ENCODE data around the gene RAB3GAP1. TPM values are rescaled to one million over a fixed set of nuclear protein-coding genes. Genes with fewer than 3 reads are reported as not detected.
"Not testable (repeated sequence)": the region's sequence is repeated elsewhere in the genome, so short reads cannot be mapped to it uniquely, and the experiment has no call there.

Gene RAB3GAP1
- 35.0 and 57.4 TPM in 2 replicates for total RNA-seq (2014; rRNA removed; shearing (Covaris generic))

DNA sequence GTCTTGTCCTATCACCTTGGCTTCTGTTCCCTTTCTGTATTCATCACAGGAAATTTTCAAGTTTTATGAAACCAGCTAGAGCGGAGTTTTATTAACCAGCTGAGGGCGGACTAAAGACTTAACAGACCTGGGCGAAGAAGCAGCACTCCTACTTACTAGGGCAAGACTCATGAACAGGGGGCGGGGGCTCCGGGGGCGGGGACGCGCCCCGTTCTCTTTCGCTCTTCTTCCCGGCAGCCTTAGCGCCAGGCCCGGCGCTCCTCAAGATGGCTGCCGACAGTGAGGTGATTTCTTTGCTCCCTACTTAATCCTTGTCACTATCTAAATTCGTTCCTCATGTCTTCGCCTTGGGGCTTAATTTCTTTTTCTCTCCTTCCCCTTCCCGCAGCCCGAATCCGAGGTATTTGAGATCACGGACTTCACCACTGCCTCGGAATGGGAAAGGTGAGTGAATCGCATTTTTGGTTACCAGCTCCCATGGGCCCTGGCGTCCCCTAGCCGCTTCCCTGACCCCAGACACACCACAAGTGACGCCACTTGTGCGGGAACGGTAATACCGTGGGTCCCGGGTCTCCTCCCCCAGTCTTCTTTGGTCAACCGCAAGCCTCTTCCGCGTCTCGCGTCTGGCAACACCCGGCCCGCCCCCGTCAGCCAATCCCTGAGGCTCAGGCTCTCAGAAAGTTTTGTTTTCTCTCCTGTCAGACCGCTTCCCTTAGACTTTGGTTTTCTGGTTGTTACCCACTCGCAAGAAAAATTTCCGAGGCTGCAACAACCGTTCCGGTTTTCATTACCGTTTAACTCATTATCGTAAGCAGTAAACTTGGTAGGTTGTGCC, at the start of gene RAB3GAP1:
Gene RAB3GAP1 (plus strand): TSS at position 251 of the 835 bp plus-strand sequence. CDS start 16 bp downstream, at position 267.
- peak; percentile 84 for DNase-seq (ENCODE audit: low spot score)
- in situ Hi-C loops (cut with HindIII; ENCODE audit: low sequenced_read_pairs), result no loop called here

DNA sequence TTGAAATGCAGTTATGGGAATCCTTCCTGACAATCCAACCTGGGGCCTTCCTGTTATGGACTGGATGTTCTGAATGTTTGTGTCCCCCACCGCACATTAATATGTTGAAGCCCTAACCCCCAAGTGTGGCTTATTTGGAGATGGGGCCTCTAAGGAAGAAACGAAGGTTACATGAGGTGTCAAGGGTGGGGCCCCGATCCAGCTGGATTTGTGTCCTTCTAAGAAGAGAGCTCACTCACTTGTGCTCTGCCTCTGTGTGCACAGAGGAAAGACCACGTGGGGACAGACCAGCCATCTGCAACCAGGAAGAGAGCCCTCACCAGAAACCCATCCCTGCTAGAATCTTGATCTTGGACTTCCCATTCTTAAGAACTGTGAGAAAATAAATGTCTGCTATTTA, 49.3 kb upstream of the RAB3GAP1 start:
- DNase-seq (ENCODE audit: low spot score), result no peak
- in situ Hi-C loops (cut with HindIII; ENCODE audit: low sequenced_read_pairs), result no loop called here

DNA sequence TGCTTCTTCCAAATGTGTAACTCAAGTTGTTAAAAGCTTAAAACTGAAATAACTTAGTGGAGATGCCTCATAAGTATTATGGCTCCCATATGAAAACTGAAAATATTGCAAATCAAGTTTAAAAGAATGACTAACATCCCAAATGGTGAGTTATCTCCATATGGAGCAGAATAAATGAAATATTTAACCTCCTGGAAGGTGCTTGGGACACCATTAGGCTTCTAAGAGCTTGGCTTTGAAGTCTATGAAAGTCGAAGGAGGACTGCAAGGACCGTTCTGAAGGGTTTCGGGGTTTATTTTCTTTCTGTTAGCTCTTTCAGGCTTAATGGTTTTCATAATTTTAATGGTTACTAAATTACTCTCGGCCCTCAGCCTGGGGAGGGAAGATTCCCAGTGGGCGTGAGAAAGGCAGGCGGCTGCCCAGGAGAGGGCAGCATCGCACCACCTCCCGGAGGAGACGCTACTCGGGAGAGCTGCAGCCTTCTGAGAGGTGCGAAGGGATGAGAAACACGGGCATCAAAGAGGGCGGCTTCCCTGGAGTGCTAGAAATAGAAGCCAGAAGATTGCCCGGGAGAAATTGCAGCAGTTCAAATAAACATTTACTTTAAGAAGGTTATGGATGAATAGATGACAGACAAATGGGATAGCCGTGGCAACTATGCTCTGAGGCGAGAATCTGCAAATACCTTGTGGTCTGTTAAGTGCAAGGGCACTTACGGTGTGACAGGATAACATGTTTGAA, 47.9 kb upstream of the RAB3GAP1 start:
- in situ Hi-C loops (cut with HindIII; ENCODE audit: low sequenced_read_pairs), result no loop called here
- peak; percentile 78 for DNase-seq (ENCODE audit: low spot score)

DNA sequence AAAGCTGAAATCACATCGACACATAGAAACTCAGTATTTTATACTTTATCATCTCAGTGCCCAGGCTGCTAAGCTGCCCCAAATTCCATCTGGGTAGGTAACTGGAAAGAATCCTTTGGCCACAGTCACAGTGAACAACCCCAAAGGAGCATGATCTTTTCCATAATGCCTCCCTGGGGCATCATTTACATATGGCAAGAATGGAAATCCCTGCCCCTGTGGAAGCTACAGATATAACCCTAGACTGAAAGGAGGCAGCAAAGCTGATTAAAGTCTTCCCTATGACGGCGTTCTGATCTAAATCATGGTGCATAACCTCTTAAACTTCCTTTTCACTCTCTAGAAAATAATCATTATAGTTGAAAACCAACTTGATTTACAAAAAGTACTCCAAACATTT, 46.3 kb upstream of the RAB3GAP1 start:
- in situ Hi-C loops (cut with HindIII; ENCODE audit: low sequenced_read_pairs), result no loop called here

DNA sequence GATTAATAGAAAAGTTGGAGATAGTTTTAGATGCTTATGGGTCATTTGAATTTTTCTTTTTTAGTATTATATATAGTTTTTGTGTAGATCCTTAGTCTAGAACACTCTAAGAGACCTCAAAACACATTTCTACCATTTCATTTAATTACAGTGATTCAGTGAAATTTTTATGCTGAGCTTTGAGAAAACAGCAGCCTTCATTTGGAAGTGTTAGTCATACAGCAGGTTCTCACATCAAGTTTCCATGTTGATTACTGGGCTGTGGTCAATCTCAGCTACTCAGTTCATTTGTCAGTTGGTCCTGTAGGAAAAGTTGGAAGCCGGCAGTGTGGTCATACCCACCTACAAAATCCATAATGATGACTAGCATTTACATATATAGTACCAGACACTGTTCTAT, 42.8 kb upstream of the RAB3GAP1 start:
- no peak for DNase-seq (ENCODE audit: low spot score)
- in situ Hi-C loops (cut with HindIII; ENCODE audit: low sequenced_read_pairs), result no loop called here

More for the DNA sequence above, 46.3 kb upstream of the RAB3GAP1 start:
- no peak for DNase-seq (ENCODE audit: low spot score)

DNA sequence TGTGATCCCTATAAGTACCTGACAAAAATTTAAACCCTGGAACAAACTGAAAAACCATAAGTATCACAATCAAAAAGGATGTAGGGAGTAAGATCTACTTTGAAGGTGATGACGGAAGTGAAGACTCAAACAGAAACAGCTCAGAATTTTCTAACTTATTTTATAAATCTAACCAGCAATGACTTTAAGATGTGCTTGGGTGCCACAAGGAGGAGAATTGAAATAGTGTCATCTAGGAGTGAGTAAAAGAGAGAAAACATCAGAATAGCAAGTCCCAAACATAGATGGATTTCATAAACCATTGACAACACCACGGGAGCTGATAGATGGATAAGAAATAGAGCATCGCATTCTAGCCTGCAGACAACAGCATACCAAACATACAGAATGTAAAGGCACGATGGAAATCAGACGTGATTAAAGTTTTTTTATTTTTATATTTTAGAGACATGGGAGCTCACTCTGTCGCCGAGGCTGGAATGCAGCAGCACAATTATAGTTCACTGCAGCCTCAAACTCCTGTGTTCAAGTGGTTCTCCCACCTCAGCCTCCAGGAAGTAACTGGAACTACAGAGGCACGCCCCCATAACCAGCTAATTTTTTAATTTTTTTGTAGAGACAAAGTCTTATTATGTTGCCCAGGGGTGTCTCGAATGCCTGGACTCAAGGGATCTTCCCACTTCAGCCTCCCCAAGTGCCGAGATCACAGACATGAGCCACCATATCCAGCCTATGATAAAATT, 41.7 kb upstream of the RAB3GAP1 start:
- in situ Hi-C loops (cut with HindIII; ENCODE audit: low sequenced_read_pairs), result no loop called here
- no peak for DNase-seq (ENCODE audit: low spot score)

DNA sequence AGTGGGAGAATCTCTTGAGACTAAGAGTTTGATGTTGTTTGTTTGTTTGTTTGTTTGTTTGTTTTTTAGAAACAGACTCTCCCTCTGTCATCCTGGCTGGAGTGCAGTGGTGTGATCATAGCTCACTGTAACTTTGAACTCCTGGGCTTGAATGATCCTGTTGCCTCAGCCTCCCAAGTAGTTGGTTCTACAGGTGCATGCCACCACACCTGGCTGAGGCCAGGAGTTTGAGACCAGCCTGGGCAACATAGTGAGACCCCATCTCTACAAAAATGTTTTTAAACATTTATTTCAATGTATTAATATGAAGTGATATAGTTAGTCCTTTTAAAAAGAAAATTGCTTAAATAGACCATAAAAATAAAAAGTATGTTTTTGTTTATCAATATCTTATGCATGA, 40.5 kb upstream of the RAB3GAP1 start:
- DNase-seq (ENCODE audit: low spot score), result no peak
- in situ Hi-C loops (cut with HindIII; ENCODE audit: low sequenced_read_pairs), result no loop called here

DNA sequence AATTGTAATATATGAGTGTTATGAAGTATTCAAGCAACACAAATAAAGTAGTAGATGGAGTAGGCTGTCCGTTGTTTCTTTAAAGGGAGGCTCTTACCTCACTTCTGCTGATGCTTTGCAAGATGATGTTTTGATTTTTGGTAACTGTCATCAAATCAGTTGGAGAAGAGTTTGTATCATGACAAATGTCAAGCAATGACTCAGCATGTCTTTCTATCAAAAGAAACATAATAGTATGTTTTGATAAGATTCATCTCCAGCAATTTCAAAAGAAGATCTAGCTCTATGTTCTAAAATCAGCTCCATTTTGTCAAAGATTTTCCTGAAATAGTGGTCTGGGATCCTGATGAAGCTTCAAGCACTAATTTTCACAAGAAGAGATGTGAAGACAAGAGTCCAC, 30.5 kb upstream of the RAB3GAP1 start:
- no peak for DNase-seq (ENCODE audit: low spot score)
- in situ Hi-C loops (cut with HindIII; ENCODE audit: low sequenced_read_pairs), result no loop called here

DNA sequence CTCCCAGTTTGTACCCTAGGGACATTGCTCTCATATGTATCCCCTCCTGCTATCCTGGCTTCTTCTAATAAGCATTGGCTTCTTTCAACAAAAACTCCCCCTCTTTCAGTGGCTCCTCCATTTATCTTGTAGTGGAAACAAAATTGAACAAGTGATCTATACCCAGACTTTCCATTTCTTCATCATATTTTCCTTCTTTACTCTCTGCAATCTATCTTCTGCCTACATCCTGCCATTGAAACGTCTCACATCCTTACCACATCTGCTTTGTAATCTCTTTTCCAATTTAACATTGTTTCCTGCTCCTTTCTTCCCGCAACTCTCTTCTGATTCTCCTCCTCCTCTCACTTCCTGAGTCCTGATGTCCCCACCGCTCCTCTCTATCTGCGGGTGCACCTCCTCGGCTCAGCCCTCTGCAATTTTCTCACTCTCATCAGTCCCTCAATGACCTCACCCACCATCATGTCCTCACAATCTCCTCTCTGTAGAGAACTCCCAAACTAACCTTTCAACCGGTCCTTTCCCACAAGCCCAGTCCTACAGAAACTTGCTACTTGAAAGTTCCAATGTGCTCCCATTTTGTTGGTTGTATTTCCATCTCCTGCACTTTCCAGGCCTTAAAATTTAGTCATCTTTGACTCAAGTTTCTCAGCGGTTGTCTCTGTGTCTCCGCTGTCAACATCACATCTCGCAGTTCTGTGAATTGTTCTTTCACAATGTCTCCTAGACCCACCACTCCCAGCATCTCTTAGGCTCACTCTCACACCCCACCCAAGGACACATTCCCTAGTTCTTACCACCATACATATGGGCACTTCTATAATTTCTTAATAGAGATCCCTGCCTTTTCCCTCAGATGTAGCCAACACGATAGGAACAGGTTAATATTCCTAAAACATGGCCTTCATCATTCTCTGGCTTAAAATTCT, 28.9 kb upstream of the RAB3GAP1 start:
- no peak for DNase-seq (ENCODE audit: low spot score)
- in situ Hi-C loops (cut with HindIII; ENCODE audit: low sequenced_read_pairs), result no loop called here

DNA sequence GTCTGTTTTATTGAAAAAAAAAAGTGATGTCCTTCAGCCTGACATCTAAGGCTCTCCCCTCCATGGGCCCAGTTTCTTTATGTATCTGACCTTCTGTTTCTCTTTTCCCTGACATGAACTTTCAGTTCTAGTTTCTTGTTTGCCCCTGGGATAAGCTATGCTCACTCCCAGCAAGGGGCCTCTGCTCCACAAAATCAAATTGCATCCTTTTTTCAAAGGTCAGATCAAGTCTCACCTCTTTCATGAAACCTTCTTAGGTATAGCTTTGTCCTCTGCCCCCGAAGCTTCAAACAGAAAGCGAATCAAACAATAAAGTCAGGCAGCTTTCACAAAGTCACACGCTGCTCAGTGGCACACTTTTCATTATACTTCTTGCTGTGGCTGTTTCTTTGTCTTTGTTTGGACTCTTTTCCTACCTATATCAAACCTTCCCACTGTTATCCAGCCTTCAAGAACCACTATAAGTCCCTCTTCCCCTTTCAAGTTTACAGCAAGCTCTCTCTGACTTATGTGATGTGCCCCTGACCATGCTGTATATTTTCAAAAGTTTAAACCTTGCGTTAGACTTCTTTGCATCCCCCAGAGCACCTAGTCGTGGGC, 28.1 kb upstream of the RAB3GAP1 start:
- in situ Hi-C loops (cut with HindIII; ENCODE audit: low sequenced_read_pairs), result no loop called here
- no peak for DNase-seq (ENCODE audit: low spot score)

DNA sequence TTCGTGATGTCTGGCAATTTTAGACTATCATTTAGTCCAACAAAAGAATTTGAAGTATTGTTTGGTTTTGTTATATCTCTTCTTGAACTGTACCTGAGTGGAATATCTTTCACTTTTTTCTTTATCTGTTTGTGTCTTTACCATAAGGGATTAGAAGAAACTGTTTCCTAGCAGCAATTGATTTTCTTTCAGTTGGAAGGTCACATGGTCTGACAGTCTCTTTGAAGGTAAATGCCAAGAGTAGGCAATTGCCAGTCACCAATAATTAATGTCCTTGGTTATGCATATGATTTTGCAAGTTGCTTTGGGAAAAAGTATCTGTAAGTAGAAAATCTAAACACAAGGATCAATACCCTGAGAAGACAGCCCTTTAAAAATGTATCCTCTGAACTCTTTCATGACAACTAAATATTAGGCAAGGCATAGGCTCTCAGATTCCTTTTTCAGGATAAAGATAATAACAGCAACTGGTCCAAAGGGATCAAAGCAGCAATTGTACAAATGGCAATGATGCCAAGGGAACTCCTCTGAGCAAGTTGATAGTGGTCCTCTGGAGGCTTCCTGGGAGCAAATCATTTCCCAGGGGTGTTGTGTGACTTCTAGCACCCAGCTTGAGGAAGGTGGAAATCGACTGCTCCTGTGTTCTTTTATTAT, 22.5 kb upstream of the RAB3GAP1 start:
- in situ Hi-C loops (cut with HindIII; ENCODE audit: low sequenced_read_pairs), result no loop called here
- no peak for DNase-seq (ENCODE audit: low spot score)

DNA sequence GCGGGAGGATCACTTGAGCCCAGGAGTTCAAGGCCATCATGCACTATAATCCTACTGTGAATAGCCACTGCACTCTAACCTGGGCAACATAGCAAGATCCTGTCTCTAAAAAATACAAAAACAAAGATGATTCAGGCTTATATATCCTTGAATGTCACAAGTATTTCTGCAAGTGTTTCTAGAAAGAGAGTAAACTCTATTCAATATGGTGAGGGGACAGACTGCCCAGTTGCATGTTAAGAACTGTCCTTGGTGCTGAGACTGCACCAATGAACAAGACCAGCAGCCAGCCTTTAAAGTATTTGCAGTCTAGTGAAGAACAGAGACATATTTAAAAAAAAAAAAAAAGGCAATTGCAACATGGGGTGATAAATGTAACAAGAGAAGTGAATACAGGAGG, 21.3 kb upstream of the RAB3GAP1 start:
- no peak for DNase-seq (ENCODE audit: low spot score)
- in situ Hi-C loops (cut with HindIII; ENCODE audit: low sequenced_read_pairs), result no loop called here

DNA sequence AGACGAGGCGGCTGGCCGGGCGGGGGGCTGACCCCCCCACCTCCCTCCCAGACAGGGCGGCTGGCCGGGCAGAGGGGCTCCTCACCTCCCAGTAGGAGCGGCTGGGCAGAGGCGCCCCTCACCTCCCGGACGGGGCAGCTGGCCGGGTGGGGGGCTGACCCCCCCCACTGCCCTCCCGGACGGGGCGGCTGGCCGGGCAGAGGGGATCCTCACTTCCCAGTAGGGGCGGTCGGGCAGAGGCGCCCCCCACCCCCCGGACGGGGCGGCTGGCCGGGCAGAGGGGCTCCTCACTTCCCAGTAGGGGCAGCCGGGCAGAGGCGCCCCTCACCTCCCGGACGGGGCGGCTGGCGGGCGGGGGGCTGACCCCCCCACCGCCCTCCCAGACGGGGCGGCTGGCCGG, 18.9 kb upstream of the RAB3GAP1 start:
- in situ Hi-C loops (cut with HindIII; ENCODE audit: low sequenced_read_pairs), result not testable (repeated sequence)

DNA sequence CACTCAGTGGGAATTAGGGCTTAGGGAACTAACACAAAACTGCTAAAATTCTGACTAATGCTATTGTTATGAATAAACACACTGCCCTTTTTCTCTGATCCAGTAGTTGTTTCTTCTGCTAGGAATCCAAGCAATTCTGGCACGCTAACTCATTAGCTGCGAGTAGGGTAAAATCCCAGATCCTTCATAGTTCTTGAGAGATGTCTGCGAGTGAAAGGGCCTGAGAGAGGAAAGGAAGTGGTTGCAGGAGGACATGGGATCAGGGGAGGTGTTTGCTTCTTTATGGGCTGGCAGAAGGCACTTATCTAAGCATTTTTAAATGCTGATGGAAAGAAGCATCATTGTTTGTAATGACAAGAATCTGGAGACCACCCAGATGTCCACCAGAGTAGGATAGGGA, 14.3 kb upstream of the RAB3GAP1 start:
- in situ Hi-C loops (cut with HindIII; ENCODE audit: low sequenced_read_pairs), result no loop called here
- no peak for DNase-seq (ENCODE audit: low spot score)

More for the DNA sequence above, 18.9 kb upstream of the RAB3GAP1 start:
- not testable (repeated sequence) for DNase-seq (ENCODE audit: low spot score)

DNA sequence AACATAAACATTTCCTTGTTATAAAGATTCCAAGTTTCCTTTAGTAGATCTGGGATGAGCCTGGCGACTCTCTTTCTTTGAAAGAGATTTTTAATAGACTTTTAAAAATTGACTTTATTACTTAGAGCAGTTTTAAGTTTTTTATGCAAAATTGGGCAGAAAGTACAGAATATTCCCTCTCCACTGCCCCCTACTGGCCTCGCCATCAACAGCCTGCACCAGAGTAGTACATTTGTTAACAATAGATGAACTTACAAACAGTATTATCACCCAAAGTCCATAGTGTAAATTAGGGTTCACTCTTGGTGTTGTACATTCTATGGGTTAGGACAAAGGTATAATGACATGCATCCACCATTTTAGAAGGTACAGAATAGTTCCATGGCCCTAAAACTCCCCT, 8.7 kb upstream of the RAB3GAP1 start:
- in situ Hi-C loops (cut with HindIII; ENCODE audit: low sequenced_read_pairs), result no loop called here
- DNase-seq (ENCODE audit: low spot score), result no peak

DNA sequence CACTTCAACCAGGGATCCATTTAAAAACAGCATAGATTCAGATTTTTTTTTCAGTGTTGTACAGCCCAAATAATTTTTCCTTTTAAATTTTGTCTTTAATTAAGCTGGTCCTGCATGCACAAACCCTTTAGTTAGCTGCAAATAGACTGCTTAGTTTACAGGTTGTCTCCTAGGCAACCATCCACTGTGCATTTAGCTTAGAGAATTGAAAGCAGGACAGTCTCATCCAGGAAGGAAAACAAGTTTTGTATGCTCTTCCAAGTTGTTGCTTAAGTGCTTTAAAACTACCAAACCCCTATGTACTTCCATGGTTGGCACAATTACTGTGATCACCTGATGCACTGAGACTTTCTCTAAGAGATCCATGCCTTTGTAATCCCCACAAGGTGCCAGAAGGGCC, 4.8 kb upstream of the RAB3GAP1 start, which contains the start of gene MAP3K19:
Gene MAP3K19 (minus strand): TSS at position 148 of the 400 bp plus-strand sequence. CDS start 22,800 bp downstream, outside the sequence.
- in situ Hi-C loops (cut with HindIII; ENCODE audit: low sequenced_read_pairs), result no loop called here
- no peak for DNase-seq (ENCODE audit: low spot score)

DNA sequence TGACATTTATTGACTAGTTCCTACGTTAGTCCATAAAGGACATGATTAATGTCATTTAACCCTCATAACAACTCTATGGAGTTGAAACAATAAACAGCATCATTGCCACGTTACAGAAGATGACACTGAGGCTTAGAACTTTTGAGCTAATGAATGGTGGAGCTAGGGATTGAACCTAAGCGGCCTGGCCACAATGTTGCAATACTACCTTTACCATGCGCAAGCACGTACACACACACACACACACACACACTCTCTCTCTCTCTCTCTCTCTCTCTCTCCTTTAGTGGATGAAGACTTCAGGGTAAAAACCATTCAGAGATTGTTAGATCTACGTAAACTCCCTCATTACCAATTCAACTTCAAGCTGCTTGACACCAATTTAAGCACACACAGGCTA, 4.0 kb upstream of the RAB3GAP1 start:
- in situ Hi-C loops (cut with HindIII; ENCODE audit: low sequenced_read_pairs), result no loop called here
- no peak for DNase-seq (ENCODE audit: low spot score)

DNA sequence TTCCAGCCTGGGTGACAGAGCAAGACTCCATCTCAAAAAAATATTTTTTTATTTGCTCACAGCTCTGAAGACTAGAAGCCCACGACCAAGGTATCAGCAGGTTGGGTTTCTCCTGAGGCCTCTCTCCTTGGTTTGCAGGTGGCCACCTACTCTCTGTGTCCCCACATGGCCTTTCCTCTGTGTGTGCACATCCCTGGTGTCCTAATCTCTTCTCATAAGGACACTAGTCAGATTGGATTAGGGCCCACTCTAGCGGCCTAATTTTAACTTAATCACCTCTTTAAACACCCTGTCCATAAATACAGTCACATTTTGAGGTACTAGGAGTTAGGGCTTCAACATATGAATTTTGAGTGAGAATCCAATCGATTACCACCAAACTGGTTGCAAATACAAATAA, 2.0 kb upstream of the RAB3GAP1 start:
- DNase-seq (ENCODE audit: low spot score), result no peak
- in situ Hi-C loops (cut with HindIII; ENCODE audit: low sequenced_read_pairs), result no loop called here
